Measurements from ENCODE around the gene JMJD1C. TPM values are rescaled to one million over a fixed set of nuclear protein-coding genes. Genes with fewer than 3 reads are reported as not detected.
A peak's percentile ranks its signal among the peaks of the same experiment; 100 is the strongest.

The JMJD1C gene
- total RNA-seq, 1 experiment from 2014 or later = 89.7 TPM

DNA sequence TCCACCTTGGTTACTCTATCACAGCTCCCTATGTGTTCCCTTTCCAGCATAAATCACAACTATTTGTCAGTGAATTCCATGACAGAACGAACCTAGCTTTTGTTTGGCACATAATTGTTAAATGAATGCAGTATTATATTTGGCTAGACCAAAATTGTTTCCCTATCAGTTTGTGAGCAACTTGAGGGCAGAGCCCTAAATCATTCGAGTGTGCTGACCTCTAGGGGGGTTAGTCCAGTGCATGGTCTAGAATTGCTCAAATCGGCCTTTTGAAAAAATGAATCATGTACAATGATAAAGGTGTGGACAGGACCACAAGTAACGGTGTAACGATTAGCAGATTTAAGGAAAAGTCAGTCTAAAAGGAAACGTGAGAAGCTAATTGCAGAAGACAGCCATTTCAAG is 333.1 kb downstream of the JMJD1C start:
- Histone ChIP-seq H3K27me3 (replicated peaks; ENCODE audit: control insufficient read depth, insufficient read depth, low read length) (no peaks in the 10 kb centered on the region), H3K4me3 (ENCODE audit: low read depth, low read length) (peak overlapping the region; percentile 60), H3K4me1 (peaks cover 14% of the 10 kb centered on the region), H3K36me3 (ENCODE audit: control insufficient read depth, insufficient read depth, low read length) (no peaks in the 10 kb centered on the region), H3K9me3 (peaks cover 9% of the 10 kb centered on the region; the same call in 1 of the 2 replicates)
- TSS peak; percentile 97 for BruUV-seq (replicated peaks)
- no peaks in the 10 kb centered on the region for H3K27me3 Mint-ChIP-seq (ENCODE audit: insufficient read depth, unreplicated experiment)
- H3K36me3 Mint-ChIP-seq (ENCODE audit: insufficient read depth, unreplicated experiment) = peaks cover 19% of the 10 kb centered on the region
- H3K27ac Mint-ChIP-seq (ENCODE audit: unreplicated experiment) = peak overlapping the region; percentile 91
- peak overlapping the region; percentile 94 for H3K4me3 Mint-ChIP-seq (ENCODE audit: unreplicated experiment)
- DNase-seq = no peak
- intact Hi-C loops (cut with micrococcal nuclease; ENCODE audit: unreplicated experiment) = loop anchor here (1.0 kb wide), 5 partner anchors 26 to 498 kb away; partner anchors contain the start of genes ADO and EGR2
- peaks cover 32% of the 10 kb centered on the region for H3K4me1 Mint-ChIP-seq (ENCODE audit: low read depth, unreplicated experiment)
- peaks cover 21% of the 10 kb centered on the region for H3K9me3 Mint-ChIP-seq (ENCODE audit: unreplicated experiment)
- POLR2A ChIA-PET = interaction anchor here (0.8 to 1.4 kb wide), 8 partner anchors 9 to 1295 kb away, joined by 3 to 7 read pairs (median 4); partner anchors contain the start of gene ADO
- CTCF ChIA-PET = interaction anchor here (0.6 to 1.5 kb wide), 9 partner anchors 25 to 1095 kb away, joined by 3 to 12 read pairs (median 3); no protein-coding TSS in a partner anchor
- TF ChIP-seq CTCF (IDR thresholded peaks at IDR 0.05; ENCODE audit: insufficient read depth in 1 of 2, low read depth in 1 of 2, low read length in 1 of 2, severe bottlenecking in 1 of 2, unreplicated experiment in 1 of 2) = peak; percentile 33 to 58

GRCh38 chr10:63129888-63130287 is 335.9 kb downstream of the JMJD1C start:
- CTCF ChIA-PET = interaction anchor here (0.6 kb wide), 1 partner anchor 537 kb away, joined by 6 read pairs; no protein-coding TSS in a partner anchor

GRCh38 chr10:63128443-63128842 is 337.3 kb downstream of the JMJD1C start:
- H3K4me1 ChIP-seq = peaks cover 4% of the 10 kb centered on the region
- ChIA-PET POLR2A (no interaction called here), CTCF (interaction anchor here (0.5 kb wide), 1 partner anchor 45 kb away, joined by 3 read pairs; no protein-coding TSS in a partner anchor)
- intact Hi-C loops (cut with micrococcal nuclease; ENCODE audit: unreplicated experiment) = no loop called here
- no peak overlapping the region for H3K4me3 Mint-ChIP-seq (ENCODE audit: unreplicated experiment)
- peaks cover 20% of the 10 kb centered on the region for H3K36me3 Mint-ChIP-seq (ENCODE audit: insufficient read depth, unreplicated experiment)
- no peak for TF ChIP-seq CTCF (IDR thresholded peaks at IDR 0.05; ENCODE audit: insufficient read depth in 1 of 2, low read depth in 1 of 2, low read length in 1 of 2, severe bottlenecking in 1 of 2, unreplicated experiment in 1 of 2)
- H3K9me3 ChIP-seq = peaks cover 13% of the 10 kb centered on the region; the same call in 1 of the 2 replicates
- H3K4me1 Mint-ChIP-seq (ENCODE audit: low read depth, unreplicated experiment) = peaks cover 28% of the 10 kb centered on the region
- no peak overlapping the region for H3K27ac Mint-ChIP-seq (ENCODE audit: unreplicated experiment)
- peaks cover 42% of the 10 kb centered on the region for H3K9me3 Mint-ChIP-seq (ENCODE audit: unreplicated experiment)
- DNase-seq = no peak
- no TSS peak for BruUV-seq (replicated peaks)
- no peaks in the 10 kb centered on the region for H3K27me3 ChIP-seq (replicated peaks; ENCODE audit: control insufficient read depth, insufficient read depth, low read length)
- no peaks in the 10 kb centered on the region for H3K36me3 ChIP-seq (ENCODE audit: control insufficient read depth, insufficient read depth, low read length)
- no peak overlapping the region for H3K4me3 ChIP-seq (ENCODE audit: low read depth, low read length)
- H3K27me3 Mint-ChIP-seq (ENCODE audit: insufficient read depth, unreplicated experiment) = peaks cover 2% of the 10 kb centered on the region

More at GRCh38 chr10:63129888-63130287, 335.9 kb downstream of the JMJD1C start:
- BruUV-seq (replicated peaks) = no TSS peak
- POLR2A ChIA-PET = no interaction called here
- intact Hi-C loops (cut with micrococcal nuclease; ENCODE audit: unreplicated experiment) = no loop called here
- Mint-ChIP-seq H3K36me3 (ENCODE audit: insufficient read depth, unreplicated experiment) (peaks cover 12% of the 10 kb centered on the region), H3K27ac (ENCODE audit: unreplicated experiment) (no peak overlapping the region), H3K4me3 (ENCODE audit: unreplicated experiment) (no peak overlapping the region), H3K27me3 (ENCODE audit: insufficient read depth, unreplicated experiment) (peaks cover 2% of the 10 kb centered on the region), H3K4me1 (ENCODE audit: low read depth, unreplicated experiment) (peaks cover 35% of the 10 kb centered on the region), H3K9me3 (ENCODE audit: unreplicated experiment) (peaks cover 41% of the 10 kb centered on the region)
- DNase-seq = no peak
- no peak overlapping the region for H3K4me3 ChIP-seq (ENCODE audit: low read depth, low read length)
- H3K4me1 ChIP-seq = peaks cover 14% of the 10 kb centered on the region
- no peaks in the 10 kb centered on the region for H3K36me3 ChIP-seq (ENCODE audit: control insufficient read depth, insufficient read depth, low read length)
- H3K27me3 ChIP-seq (replicated peaks; ENCODE audit: control insufficient read depth, insufficient read depth, low read length) = no peaks in the 10 kb centered on the region
- H3K9me3 ChIP-seq = peaks cover 9% of the 10 kb centered on the region; the same call in 1 of the 2 replicates
- TF ChIP-seq CTCF (IDR thresholded peaks at IDR 0.05; ENCODE audit: insufficient read depth in 1 of 2, low read depth in 1 of 2, low read length in 1 of 2, severe bottlenecking in 1 of 2, unreplicated experiment in 1 of 2) = no peak

All from Caco-2 (cell line).